HCT116 (cell line): ENCODE measurements around the gene ABLIM1. TPM values are rescaled to one million over a fixed set of nuclear protein-coding genes. Genes with fewer than 3 reads are reported as not detected.

ENCODE experiments used
- ATAC-seq: fragments of 200-7000 bp; cut with Tn5 transposase; 2 replicates; pipeline ENCODE4 v1.9.1; 2020; ENCODE audit warnings: mild to moderate bottlenecking, moderate library complexity
- BruUV-seq: library from RNA; stranded (reverse); fragments of 400-500 nt; replicated peaks from 2 replicates; lab custom pipeline; 2021; lab: Mats Ljungman, UMichigan
- CTCF ChIA-PET: fragments of 300-600 bp; sonication (Branson Sonifier 250); formaldehyde crosslinking; loops from one replicate; lab custom pipeline; 2021; ENCODE audit warnings: antibody characterized with exemption; lab: Charles Lee
- POLR2A ChIA-PET: fragments of 300-600, 350-600 bp; sonication (Branson Sonifier 250); formaldehyde crosslinking; loops from one replicate; lab custom pipeline; 2021; ENCODE audit warnings: antibody characterized with exemption; lab: Charles Lee
- RAD21 ChIA-PET, 2 experiments: fragments of 300-600 bp; sonication (Branson Sonifier 250); formaldehyde crosslinking; loops; one replicate each; lab custom pipeline; 2023; ENCODE audit warnings: low total read pairs in 2 of 2; ENCODE audit not compliant: uncharacterized antibody in 2 of 2, unreplicated experiment in 2 of 2, low non-redundant PET in 1 of 2; lab: Charles Lee
- DNase-seq: peaks from one replicate; pipeline ENCODE4 v3.0.0-alpha.2; 2010; ENCODE audit warnings: low read depth, low spot score
- H2AFZ ChIP-seq: fragments of 200-600 bp; shearing (Covaris generic), sonication (generic); 2 replicates; pipeline ENCODE4 v1.6.1; 2017; ENCODE audit warnings: low read depth, mixed run types, mixed read lengths, antibody characterized with exemption, low read length; ENCODE audit not compliant: poor library complexity, severe bottlenecking
- H3K27ac ChIP-seq: 2 replicates; pipeline ENCODE4 v1.5.1; 2012; ENCODE audit warnings: low read depth, low read length
- H3K27me3 ChIP-seq: fragments of 200-600 bp; sonication (generic); 2 replicates; pipeline ENCODE4 v1.6.1; 2016; ENCODE audit warnings: mixed run types, low read length, mixed read lengths; ENCODE audit not compliant: insufficient read depth
- H3K36me3 ChIP-seq, 2 experiments: fragments of 200-500 bp in 1 of 2; fragments of 200-600 bp in 1 of 2; sonication (Bioruptor generic) in 1 of 2; sonication (generic) in 1 of 2; 2 replicates each; pipeline versions ENCODE4 v1.5.1 to v1.6.1; 2014 to 2016; ENCODE audit warnings: low read length in 2 of 2, inconsistent platforms in 1 of 2, mixed read lengths in 1 of 2, mixed run types in 1 of 2; ENCODE audit not compliant: insufficient read depth in 2 of 2, control insufficient read depth in 1 of 2
- H3K4me1 ChIP-seq, 2 experiments: fragments of 200-600 bp in 1 of 2; sonication (generic) in 1 of 2; 2 replicates each; pipeline versions ENCODE4 v1.5.1 to v1.6.1; 2012 to 2017; ENCODE audit warnings: low read length in 2 of 2, inconsistent platforms in 1 of 2, mild to moderate bottlenecking in 1 of 2, mixed read lengths in 1 of 2, mixed run types in 1 of 2, moderate library complexity in 1 of 2; ENCODE audit not compliant: insufficient read depth in 2 of 2, control insufficient read depth in 1 of 2
- H3K4me2 ChIP-seq: fragments of 200-600 bp; sonication (generic); 2 replicates; pipeline ENCODE4 v1.6.1; 2017; ENCODE audit warnings: mixed run types, low read length, mixed read lengths
- H3K4me3 ChIP-seq, 2 experiments: fragments of 200-600 bp in 1 of 2; sonication (generic) in 1 of 2; replicated peaks in 1 of 2; 2 replicates each; pipeline ENCODE4 v1.5.1; 2011 to 2016; ENCODE audit warnings: low read length in 2 of 2, control low read depth in 1 of 2, low read depth in 1 of 2, mild to moderate bottlenecking in 1 of 2, mixed read lengths in 1 of 2, mixed run types in 1 of 2
- H3K79me2 ChIP-seq: fragments of 200-600 bp; sonication (generic); 2 replicates; pipeline ENCODE4 v1.6.1; 2017; ENCODE audit warnings: mild to moderate bottlenecking, mixed run types, low read length, moderate library complexity, mixed read lengths; ENCODE audit not compliant: insufficient read depth
- H3K9ac ChIP-seq: fragments of 200-600 bp; sonication (generic); 2 replicates; pipeline ENCODE4 v1.6.1; 2016; ENCODE audit warnings: low read length, mixed read lengths
- H3K9me2 ChIP-seq: fragments of 200-600 bp; sonication (generic), shearing (Covaris generic); 2 replicates; pipeline ENCODE4 v1.6.1; 2017; ENCODE audit warnings: mixed run types, mild to moderate bottlenecking, moderate library complexity; ENCODE audit not compliant: insufficient read depth
- H3K9me3 ChIP-seq, 2 experiments: fragments of 200-500 bp in 1 of 2; fragments of 200-600 bp in 1 of 2; sonication (Bioruptor generic) in 1 of 2; sonication (generic) in 1 of 2; 2 replicates each; pipeline ENCODE4 v1.6.1; 2014 to 2017; ENCODE audit warnings: low read length in 2 of 2, mixed read lengths in 2 of 2, inconsistent platforms in 1 of 2, low read depth in 1 of 2, mild to moderate bottlenecking in 1 of 2, mixed run types in 1 of 2, moderate library complexity in 1 of 2; ENCODE audit not compliant: control insufficient read depth in 1 of 2, insufficient read depth in 1 of 2
- H4K20me1 ChIP-seq: fragments of 200-600 bp; sonication (generic), shearing (Covaris generic); 2 replicates; pipeline ENCODE4 v1.6.1; 2017; ENCODE audit warnings: mixed run types, mild to moderate bottlenecking, moderate library complexity; ENCODE audit not compliant: insufficient read depth
- intact Hi-C: fragments of 100-400 bp; cut with micrococcal nuclease; formaldehyde crosslinking; loops from 2 replicates; pipeline ENCODE4 v1.10.0; 2022
- total RNA-seq: library from RNA; stranded (reverse); gene quantifications from one replicate; pipeline ENCODE4 v1.2.1, GENCODE V29; 2021; ENCODE audit not compliant: unreplicated experiment
- TF ChIP-seq, protein P1 (sequence below): IDR thresholded peaks from 2 replicates; pipeline ENCODE4 v1.6.1; 2011; ENCODE audit warnings: mild to moderate bottlenecking, low read length, moderate library complexity; ENCODE audit not compliant: insufficient replicate concordance; ENCODE audit errors: extremely low read depth
- TF ChIP-seq, protein P2 (sequence below): IDR thresholded peaks from 2 replicates; pipeline ENCODE4 v1.6.1; 2012; ENCODE audit warnings: low read depth

The ABLIM1 gene
- total RNA-seq, 1 experiment from 2014 or later, result 96.2 TPM

DNA sequence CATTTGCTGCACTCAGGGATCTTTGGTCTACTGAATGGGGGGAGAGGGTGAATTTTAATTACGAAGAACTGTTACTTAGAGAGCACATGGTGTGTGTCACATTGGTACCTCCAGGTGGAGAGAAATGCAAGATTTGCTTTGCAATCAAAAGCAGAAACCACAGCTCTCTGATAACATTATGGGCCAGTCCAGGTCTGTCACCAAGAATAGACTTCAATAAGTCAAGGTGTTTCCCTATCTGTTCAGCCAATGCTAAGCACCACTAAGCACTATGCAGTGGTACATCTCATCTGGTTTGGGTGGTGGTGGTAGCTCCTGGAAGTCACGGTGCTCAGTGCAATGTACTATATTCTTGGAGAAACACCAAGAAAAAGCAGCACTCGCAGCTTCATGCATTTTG lies 134.2 kb downstream of the ABLIM1 start:
- H3K9ac ChIP-seq, result no peak overlapping the region
- H3K36me3 ChIP-seq, result no peaks in the 10 kb centered on the region
- ATAC-seq, result no peak
- no peaks in the 10 kb centered on the region for H3K9me3 ChIP-seq
- H3K27ac ChIP-seq, result no peak overlapping the region
- no TSS peak for BruUV-seq
- intact Hi-C loops, result no loop called here
- H3K27me3 ChIP-seq, result no peaks in the 10 kb centered on the region
- no peak overlapping the region for H2AFZ ChIP-seq
- ChIA-PET CTCF (interaction anchor here (1.0 to 3.3 kb wide), 2 partner anchors 220 to 606 kb away, joined by 3 to 10 read pairs; no protein-coding TSS in a partner anchor), POLR2A (no interaction called here), RAD21 (no interaction called here)
- H4K20me1 ChIP-seq, result no peaks in the 10 kb centered on the region; the same call in 1 of the 2 replicates
- no peak overlapping the region for H3K4me2 ChIP-seq
- H3K4me3 ChIP-seq, result no peak overlapping the region
- H3K79me2 ChIP-seq, result peaks cover 74% of the 10 kb centered on the region
- H3K4me1 ChIP-seq, result peaks cover 56 to 64% of the 10 kb centered on the region in 2 experiments
- TF ChIP-seq, protein P1, sequence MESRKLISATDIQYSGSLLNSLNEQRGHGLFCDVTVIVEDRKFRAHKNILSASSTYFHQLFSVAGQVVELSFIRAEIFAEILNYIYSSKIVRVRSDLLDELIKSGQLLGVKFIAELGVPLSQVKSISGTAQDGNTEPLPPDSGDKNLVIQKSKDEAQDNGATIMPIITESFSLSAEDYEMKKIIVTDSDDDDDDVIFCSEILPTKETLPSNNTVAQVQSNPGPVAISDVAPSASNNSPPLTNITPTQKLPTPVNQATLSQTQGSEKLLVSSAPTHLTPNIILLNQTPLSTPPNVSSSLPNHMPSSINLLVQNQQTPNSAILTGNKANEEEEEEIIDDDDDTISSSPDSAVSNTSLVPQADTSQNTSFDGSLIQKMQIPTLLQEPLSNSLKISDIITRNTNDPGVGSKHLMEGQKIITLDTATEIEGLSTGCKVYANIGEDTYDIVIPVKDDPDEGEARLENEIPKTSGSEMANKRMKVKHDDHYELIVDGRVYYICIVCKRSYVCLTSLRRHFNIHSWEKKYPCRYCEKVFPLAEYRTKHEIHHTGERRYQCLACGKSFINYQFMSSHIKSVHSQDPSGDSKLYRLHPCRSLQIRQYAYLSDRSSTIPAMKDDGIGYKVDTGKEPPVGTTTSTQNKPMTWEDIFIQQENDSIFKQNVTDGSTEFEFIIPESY, result no peak
- TF ChIP-seq, protein P2, sequence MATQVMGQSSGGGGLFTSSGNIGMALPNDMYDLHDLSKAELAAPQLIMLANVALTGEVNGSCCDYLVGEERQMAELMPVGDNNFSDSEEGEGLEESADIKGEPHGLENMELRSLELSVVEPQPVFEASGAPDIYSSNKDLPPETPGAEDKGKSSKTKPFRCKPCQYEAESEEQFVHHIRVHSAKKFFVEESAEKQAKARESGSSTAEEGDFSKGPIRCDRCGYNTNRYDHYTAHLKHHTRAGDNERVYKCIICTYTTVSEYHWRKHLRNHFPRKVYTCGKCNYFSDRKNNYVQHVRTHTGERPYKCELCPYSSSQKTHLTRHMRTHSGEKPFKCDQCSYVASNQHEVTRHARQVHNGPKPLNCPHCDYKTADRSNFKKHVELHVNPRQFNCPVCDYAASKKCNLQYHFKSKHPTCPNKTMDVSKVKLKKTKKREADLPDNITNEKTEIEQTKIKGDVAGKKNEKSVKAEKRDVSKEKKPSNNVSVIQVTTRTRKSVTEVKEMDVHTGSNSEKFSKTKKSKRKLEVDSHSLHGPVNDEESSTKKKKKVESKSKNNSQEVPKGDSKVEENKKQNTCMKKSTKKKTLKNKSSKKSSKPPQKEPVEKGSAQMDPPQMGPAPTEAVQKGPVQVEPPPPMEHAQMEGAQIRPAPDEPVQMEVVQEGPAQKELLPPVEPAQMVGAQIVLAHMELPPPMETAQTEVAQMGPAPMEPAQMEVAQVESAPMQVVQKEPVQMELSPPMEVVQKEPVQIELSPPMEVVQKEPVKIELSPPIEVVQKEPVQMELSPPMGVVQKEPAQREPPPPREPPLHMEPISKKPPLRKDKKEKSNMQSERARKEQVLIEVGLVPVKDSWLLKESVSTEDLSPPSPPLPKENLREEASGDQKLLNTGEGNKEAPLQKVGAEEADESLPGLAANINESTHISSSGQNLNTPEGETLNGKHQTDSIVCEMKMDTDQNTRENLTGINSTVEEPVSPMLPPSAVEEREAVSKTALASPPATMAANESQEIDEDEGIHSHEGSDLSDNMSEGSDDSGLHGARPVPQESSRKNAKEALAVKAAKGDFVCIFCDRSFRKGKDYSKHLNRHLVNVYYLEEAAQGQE, result no peak
- DNase-seq, result no peak
- no peaks in the 10 kb centered on the region for H3K9me2 ChIP-seq
